Keratinocyte (primary cell): ENCODE results near the gene PRKAG3. TPM values are rescaled to one million over a fixed set of nuclear protein-coding genes. Genes with fewer than 3 reads are reported as not detected.

ENCODE experiments used
- DNase-seq: peaks from one replicate; pipeline ENCODE4 v3.0.0-alpha.2; 2011; ENCODE audit warnings: low read depth, missing footprints, low spot score
- FAIRE-seq: peaks from 2 replicates; lab custom pipeline; 2011; peaks lifted over from hg19 to GRCh38; lab: Jason Lieb, UNC
- H2AFZ ChIP-seq: 2 replicates; pipeline ENCODE4 v1.6.0; 2012; ENCODE audit warnings: low read length, control low read depth, inconsistent platforms; ENCODE audit not compliant: control insufficient read depth
- H3K27ac ChIP-seq: 2 replicates; pipeline ENCODE4 v1.5.1; 2011; ENCODE audit warnings: low read length; ENCODE audit not compliant: control insufficient read depth, insufficient read depth
- H3K27me3 ChIP-seq: 3 replicates; pipeline ENCODE4 v1.6.0; 2011; ENCODE audit warnings: low read length; ENCODE audit not compliant: control insufficient read depth, insufficient read depth; ENCODE audit errors: extremely low read depth
- H3K36me3 ChIP-seq, 2 experiments: 2 replicates in 1 of 2; 3 replicates in 1 of 2; pipeline ENCODE4 v1.5.1; 2011; ENCODE audit warnings: low read length in 2 of 2, mild to moderate bottlenecking in 1 of 2; ENCODE audit not compliant: control insufficient read depth in 2 of 2, insufficient read depth in 2 of 2; ENCODE audit errors: extremely low read depth in 1 of 2
- H3K4me1 ChIP-seq: 3 replicates; pipeline ENCODE4 v1.5.1; 2011; ENCODE audit warnings: low read length; ENCODE audit not compliant: control insufficient read depth, insufficient read depth; ENCODE audit errors: extremely low read depth
- H3K4me2 ChIP-seq: 3 replicates; pipeline ENCODE4 v1.6.0; 2011; ENCODE audit warnings: low read depth, low read length; ENCODE audit not compliant: control insufficient read depth, insufficient read depth; ENCODE audit errors: extremely low read depth
- H3K4me3 ChIP-seq, 3 experiments: fragments of 200-600 bp in 1 of 3; sonication (generic) in 1 of 3; 2 replicates in 2 of 3; 3 replicates in 1 of 3; pipeline ENCODE4 v1.5.1; 2011 to 2016; ENCODE audit warnings: low read length in 3 of 3, mild to moderate bottlenecking in 3 of 3, control low read depth in 2 of 3, inconsistent platforms in 1 of 3, low read depth in 1 of 3, mixed read lengths in 1 of 3, mixed run types in 1 of 3, moderate library complexity in 1 of 3; ENCODE audit not compliant: control insufficient read depth in 2 of 3, insufficient read depth in 2 of 3; ENCODE audit errors: extremely low read depth in 1 of 3
- H3K79me2 ChIP-seq: 2 replicates; pipeline ENCODE4 v1.6.0; 2012; ENCODE audit warnings: low read length; ENCODE audit not compliant: control insufficient read depth, insufficient read depth
- H3K9ac ChIP-seq: 3 replicates; pipeline ENCODE4 v1.6.0; 2011; ENCODE audit warnings: low read length; ENCODE audit not compliant: control insufficient read depth, insufficient read depth; ENCODE audit errors: extremely low read depth
- H3K9me1 ChIP-seq: 3 replicates; pipeline ENCODE4 v1.6.0; 2011; ENCODE audit warnings: low read length; ENCODE audit not compliant: control insufficient read depth, insufficient read depth; ENCODE audit errors: extremely low read depth
- H3K9me3 ChIP-seq: 2 replicates; pipeline ENCODE4 v1.5.1; 2012; ENCODE audit warnings: low read depth, low read length; ENCODE audit not compliant: control insufficient read depth
- H4K20me1 ChIP-seq: 3 replicates; pipeline ENCODE4 v1.6.0; 2011; ENCODE audit warnings: low read length; ENCODE audit not compliant: control insufficient read depth, insufficient read depth; ENCODE audit errors: extremely low read depth
- CTCF ChIP-seq, 3 experiments: IDR thresholded peaks in 1 of 3; conservative IDR thresholded peaks in 1 of 3; optimal IDR thresholded peaks in 1 of 3; 2 replicates in 2 of 3; 3 replicates in 1 of 3; pipeline versions ENCODE3 to v1.5.1; 2011; ENCODE audit warnings: low read length in 3 of 3, mild to moderate bottlenecking in 3 of 3, moderate library complexity in 2 of 3, control low read depth in 1 of 3, inconsistent platforms in 1 of 3; ENCODE audit not compliant: insufficient read depth in 2 of 3; ENCODE audit errors: extremely low read depth in 1 of 3
- EZH2 ChIP-seq: IDR thresholded peaks from one replicate; pipeline ENCODE4 v1.6.1; 2012; ENCODE audit warnings: inconsistent platforms, mild to moderate bottlenecking, low read length, moderate library complexity
- dilution Hi-C: fragments of 300-500 bp; cut with MboI; formaldehyde crosslinking; loops from one replicate; pipeline ENCODE4 v1.7.0; 2020; ENCODE audit warnings: low sequenced_read_pairs; ENCODE audit not compliant: extremely low pct_ligation_motif_present
- polyA plus RNA-seq, 5 experiments: library from polyadenylated mRNA; depleted of rRNA in 3 of 5; stranded (reverse) in 3 of 5; stranded (forward) in 1 of 5; unstranded in 1 of 5; fragments of >200 nt; gene quantifications; 1 replicate in 1 of 5; 2 replicates in 3 of 5; 3 replicates in 1 of 5; pipeline versions ENCODE4 v1.2.1 to v1.2.3, GENCODE V29; 2011 to 2012; ENCODE audit warnings: missing spikeins in 2 of 5, low read depth in 1 of 5, low replicate concordance in 1 of 5

Gene PRKAG3
- polyA plus RNA-seq, 1 donor (not counting 4 experiments of a cell fraction or from before 2014, with no cell fraction given) = not detected

- H3K4me1 ChIP-seq = peaks cover 11% of the 10 kb centered on the region
- no peak overlapping the region for H3K4me3 ChIP-seq
- no peaks in the 10 kb centered on the region for H3K79me2 ChIP-seq
- peaks cover 12% of the 10 kb centered on the region for H3K27me3 ChIP-seq
- DNase-seq (no peak), FAIRE-seq (peak; percentile 13)
- no peaks in the 10 kb centered on the region for H3K36me3 ChIP-seq
- H3K9me3 ChIP-seq = no peaks in the 10 kb centered on the region
- TF ChIP-seq EZH2 (no peak), CTCF (optimal IDR thresholded peaks at IDR 0.05 in 1 of 3, IDR thresholded peaks at IDR 0.05 in 1 of 3, conservative IDR thresholded peaks at IDR 0.05 in 1 of 3; ENCODE audit: extremely low read depth in 1 of 3, insufficient read depth in 2 of 3, low read length in 3 of 3) (no peak)
- no peak overlapping the region for H3K27ac ChIP-seq
- H3K4me2 ChIP-seq = no peak overlapping the region
- no peaks in the 10 kb centered on the region for H3K9me1 ChIP-seq
- H3K9ac ChIP-seq = no peak overlapping the region
- H4K20me1 ChIP-seq = no peaks in the 10 kb centered on the region
- no peak overlapping the region for H2AFZ ChIP-seq
- dilution Hi-C loops = no loop called here
Observed at GRCh38 chr2:218802386-218802994, 29.1 kb downstream of the PRKAG3 start.

- TF ChIP-seq CTCF (optimal IDR thresholded peaks at IDR 0.05 in 1 of 3, IDR thresholded peaks at IDR 0.05 in 1 of 3, conservative IDR thresholded peaks at IDR 0.05 in 1 of 3; ENCODE audit: extremely low read depth in 1 of 3, insufficient read depth in 2 of 3, low read length in 3 of 3) = no peak
- no peak for TF ChIP-seq EZH2
- DNase-seq = no peak
- no peak overlapping the region for H3K4me3 ChIP-seq
- peaks cover 12% of the 10 kb centered on the region for H3K27me3 ChIP-seq
- dilution Hi-C loops = no loop called here
- H3K36me3 ChIP-seq = no peaks in the 10 kb centered on the region
- H3K9ac ChIP-seq = no peak overlapping the region
- no peaks in the 10 kb centered on the region for H4K20me1 ChIP-seq
- no peak overlapping the region for H3K27ac ChIP-seq
- no peak for FAIRE-seq
- no peaks in the 10 kb centered on the region for H3K79me2 ChIP-seq
- H3K9me1 ChIP-seq = no peaks in the 10 kb centered on the region
- H2AFZ ChIP-seq = no peak overlapping the region
- H3K4me2 ChIP-seq = no peak overlapping the region
- no peaks in the 10 kb centered on the region for H3K9me3 ChIP-seq
- no peaks in the 10 kb centered on the region for H3K4me1 ChIP-seq
Observed at GRCh38 chr2:218799990-218800389, 31.6 kb downstream of the PRKAG3 start.
